GM23338 (cell line): ENCODE measurements around the gene PQBP1. TPM values are rescaled to one million over a fixed set of nuclear protein-coding genes. Genes with fewer than 3 reads are reported as not detected.

Experiments used
- ATAC-seq: fragments of 200-7000 bp; cut with Tn5 transposase; 3 replicates; pipeline ENCODE4 v1.9.1; 2020
- DNase-seq: peaks from one replicate; pipeline ENCODE4 v3.0.0-alpha.2; 2015; ENCODE audit warnings: low spot score
- H2AFZ ChIP-seq: fragments of 200-600 bp; sonication (generic); 2 replicates; pipeline ENCODE4 v1.8.0; 2016; ENCODE audit warnings: antibody characterized with exemption, mild to moderate bottlenecking, moderate library complexity
- H3F3A ChIP-seq: fragments of 200-600 bp; sonication (generic); replicated peaks from 2 replicates; pipeline ENCODE4 v1.8.0; 2017; ENCODE audit warnings: antibody characterized with exemption, mixed run types, low read depth
- H3K27ac ChIP-seq: fragments of 200-600 bp; sonication (generic); 2 replicates; pipeline ENCODE4 v1.6.1; 2016; ENCODE audit warnings: low read depth
- H3K27me3 ChIP-seq: fragments of 200-600 bp; sonication (generic); 2 replicates; pipeline ENCODE4 v1.8.0; 2016; ENCODE audit warnings: mild to moderate bottlenecking, mixed run types, moderate library complexity; ENCODE audit not compliant: insufficient read depth
- H3K36me3 ChIP-seq: fragments of 200-600 bp; sonication (generic); 2 replicates; pipeline ENCODE4 v1.8.0; 2016; ENCODE audit warnings: mild to moderate bottlenecking; ENCODE audit not compliant: insufficient read depth
- H3K4me1 ChIP-seq: fragments of 200-600 bp; sonication (generic); 2 replicates; pipeline ENCODE4 v1.8.0; 2016; ENCODE audit warnings: mild to moderate bottlenecking, moderate library complexity; ENCODE audit not compliant: insufficient read depth
- H3K4me2 ChIP-seq: fragments of 200-600 bp; sonication (generic); 2 replicates; pipeline ENCODE4 v1.7.1; 2017; ENCODE audit warnings: mixed run types
- H3K4me3 ChIP-seq: fragments of 200-600 bp; sonication (generic); 2 replicates; pipeline ENCODE4 v1.6.1; 2016; ENCODE audit warnings: mixed run types
- H3K79me2 ChIP-seq: fragments of 200-600 bp; sonication (generic); replicated peaks from 2 replicates; pipeline ENCODE4 v1.8.0; 2017; ENCODE audit warnings: mild to moderate bottlenecking; ENCODE audit not compliant: insufficient read depth
- H3K9me2 ChIP-seq: fragments of 200-600 bp; sonication (generic); 2 replicates; pipeline ENCODE4 v1.8.0; 2017; ENCODE audit not compliant: insufficient read depth
- H4K20me1 ChIP-seq: fragments of 200-600 bp; sonication (generic); replicated peaks from 2 replicates; pipeline ENCODE4 v1.8.0; 2017; ENCODE audit warnings: mild to moderate bottlenecking; ENCODE audit not compliant: insufficient read depth
- H3K27ac Mint-ChIP-seq: 2 replicates; pipeline ENCODE4 v1.8.0; 2020; ENCODE audit warnings: inconsistent platforms, mild to moderate bottlenecking, moderate library complexity, mixed read lengths
- H3K27me3 Mint-ChIP-seq: 3 replicates; pipeline ENCODE4 v1.8.0; 2022; ENCODE audit warnings: low read depth, mild to moderate bottlenecking, moderate library complexity, mixed read lengths, inconsistent platforms; ENCODE audit not compliant: insufficient read depth, poor library complexity
- H3K36me3 Mint-ChIP-seq: 3 replicates; pipeline ENCODE4 v1.8.0; 2021; ENCODE audit warnings: low read depth, mild to moderate bottlenecking, inconsistent platforms, moderate library complexity, mixed read lengths
- H3K4me1 Mint-ChIP-seq: 3 replicates; pipeline ENCODE4 v1.8.0; 2020; ENCODE audit warnings: mild to moderate bottlenecking, inconsistent platforms, mixed read lengths
- H3K4me3 Mint-ChIP-seq: 3 replicates; pipeline ENCODE4 v1.8.0; 2021; ENCODE audit warnings: moderate library complexity, mild to moderate bottlenecking, inconsistent platforms, mixed read lengths
- H3K9me3 Mint-ChIP-seq: 3 replicates; pipeline ENCODE4 v1.8.0; 2020; ENCODE audit warnings: moderate library complexity, mild to moderate bottlenecking, inconsistent platforms, mixed read lengths
- CREB1 ChIP-seq: fragments of 250-450 bp; sonication (Bioruptor Pico); IDR thresholded peaks from 2 replicates; pipeline ENCODE4 v1.5.0; 2020; ENCODE audit warnings: low read depth, mild to moderate bottlenecking, moderate library complexity
- CTCF ChIP-seq, 2 experiments: fragments of 200-600 bp in 1 of 2; sonication (generic) in 1 of 2; conservative IDR thresholded peaks; 2 replicates each; pipeline versions ENCODE4 v1.5.1 to v1.6.1; 2016 to 2017; ENCODE audit warnings: antibody characterized with exemption in 2 of 2, low read depth in 2 of 2, mild to moderate bottlenecking in 2 of 2, moderate library complexity in 1 of 2
- ETS1 ChIP-seq: IDR thresholded peaks from 2 replicates; pipeline ENCODE4 v1.6.1; 2016; ENCODE audit warnings: antibody characterized with exemption
- EZH2 ChIP-seq: fragments of 200-600 bp; sonication (generic); IDR thresholded peaks from one replicate; pipeline ENCODE4 v1.8.0; 2017; ENCODE audit warnings: antibody characterized with exemption, mild to moderate bottlenecking, low read depth; ENCODE audit not compliant: unreplicated experiment
- EZH2phosphoT487 ChIP-seq: fragments of 200-600 bp; sonication (generic); IDR thresholded peaks from one replicate; pipeline ENCODE4 v1.8.1; 2018; ENCODE audit warnings: antibody characterized with exemption; ENCODE audit not compliant: unreplicated experiment
- JUNB ChIP-seq: IDR thresholded peaks from one replicate; pipeline ENCODE4 v1.6.1; 2016; ENCODE audit warnings: antibody characterized with exemption; ENCODE audit not compliant: unreplicated experiment
- NANOG ChIP-seq: IDR thresholded peaks from 2 replicates; pipeline ENCODE4 v1.6.1; 2016; ENCODE audit warnings: antibody characterized with exemption, borderline replicate concordance
- POLR2AphosphoS5 ChIP-seq: IDR thresholded peaks from 2 replicates; pipeline ENCODE4 v1.6.1; 2016; ENCODE audit warnings: antibody characterized with exemption, low read depth
- REST ChIP-seq: IDR thresholded peaks from one replicate; pipeline ENCODE4 v1.6.1; 2018; ENCODE audit warnings: antibody characterized with exemption; ENCODE audit not compliant: unreplicated experiment
- STAT1 ChIP-seq: IDR thresholded peaks from one replicate; pipeline ENCODE4 v1.6.1; 2016; ENCODE audit warnings: antibody characterized with exemption; ENCODE audit not compliant: unreplicated experiment
- ZNF114 ChIP-seq: fragments of 250-450 bp; sonication (Bioruptor Pico); IDR thresholded peaks from 2 replicates; pipeline ENCODE4 v1.5.0; 2020; ENCODE audit warnings: mild to moderate bottlenecking, moderate library complexity
- ZNF331 ChIP-seq: fragments of 250-450 bp; sonication (Bioruptor Pico); IDR thresholded peaks from 2 replicates; pipeline ENCODE4 v1.5.0; 2020; ENCODE audit warnings: low read depth, mild to moderate bottlenecking, moderate library complexity
- ZNF462 ChIP-seq: fragments of 250-450 bp; sonication (Bioruptor Pico); IDR thresholded peaks from 2 replicates; pipeline ENCODE4 v1.5.0; 2020; ENCODE audit warnings: mild to moderate bottlenecking, moderate library complexity
- polyA plus RNA-seq: library from polyadenylated mRNA; unstranded; fragments of >200 nt; fragmentation: Nextera tagmentation; extraction: Ambion mirVana; gene quantifications from 2 replicates; pipeline ENCODE4 v1.2.1, GENCODE V29; 2016
- total RNA-seq: library from RNA; depleted of rRNA; stranded (reverse); fragments of >200 nt; shearing (Covaris generic); gene quantifications from 2 replicates; pipeline ENCODE4 v1.2.3, GENCODE V29; 2014

PQBP1 gene
- total and polyA plus RNA-seq, 2 experiments from 2014 or later: 63.4 to 130 TPM

- Histone ChIP-seq H3K4me2 (no peak overlapping the region), H3K36me3 (no peaks in the 10 kb centered on the region), H3K4me1 (no peaks in the 10 kb centered on the region), H3K4me3 (no peak overlapping the region), H3K79me2 (peaks cover 2% of the 10 kb centered on the region), H3K9me2 (no peaks in the 10 kb centered on the region), H2AFZ (no peak overlapping the region), H3F3A (no peaks in the 10 kb centered on the region), H4K20me1 (no peaks in the 10 kb centered on the region), H3K27ac (no peak overlapping the region), H3K27me3 (no peaks in the 10 kb centered on the region)
- Mint-ChIP-seq H3K36me3 (peaks cover 37% of the 10 kb centered on the region), H3K4me1 (peaks cover 7% of the 10 kb centered on the region), H3K27me3 (peaks cover 7% of the 10 kb centered on the region), H3K9me3 (no peaks in the 10 kb centered on the region), H3K4me3 (no peak overlapping the region), H3K27ac (no peak overlapping the region)
- no peak for TF ChIP-seq EZH2
- no peak for TF ChIP-seq ETS1
- no peak for TF ChIP-seq CREB1 (CRISPR knock-in tag)
- TF ChIP-seq ZNF114 (CRISPR knock-in tag): no peak
- no peak for TF ChIP-seq REST
- no peak for TF ChIP-seq POLR2AphosphoS5
- no peak for TF ChIP-seq NANOG
- no peak for TF ChIP-seq JUNB
- TF ChIP-seq EZH2phosphoT487: no peak
- no peak for TF ChIP-seq ZNF331 (CRISPR knock-in tag)
- no peak for TF ChIP-seq ZNF462 (CRISPR knock-in tag)
- no peak for TF ChIP-seq STAT1
- no peak for TF ChIP-seq CTCF (conservative IDR thresholded peaks at IDR 0.05; ENCODE audit: low read depth in 2 of 2)
- DNase-seq (no peak), ATAC-seq (no peak)
Measured at GRCh38 chrX:48904626-48905025, 6.9 kb downstream of the PQBP1 start.
